HEK293 (cell line): ENCODE results near the gene ZNF276.
A peak's percentile ranks its signal among the peaks of the same experiment; 100 is the strongest.

Experiments
- CTCF ChIA-PET: fragments of 350-600 bp; formaldehyde crosslinking; extraction: SDS; loops from one replicate; lab custom pipeline; 2021; ENCODE audit warnings: antibody characterized with exemption; lab: Yijun Ruan, JAX
- POLR2A ChIA-PET: fragments of 300-600 bp; formaldehyde crosslinking; extraction: SDS; loops from one replicate; lab custom pipeline; 2020; ENCODE audit warnings: antibody characterized with exemption, inconsistent platforms; lab: Yijun Ruan, JAX
- H3K27ac ChIP-seq: fragments of 200-500 bp; sonication (Bioruptor generic); 2 replicates; pipeline ENCODE4 v1.5.1; 2014; ENCODE audit warnings: low read depth, low read length, control low read depth, inconsistent platforms; ENCODE audit errors: extremely low read depth
- H3K36me3 ChIP-seq, 2 experiments: fragments of 200-500 bp in 1 of 2; sonication (Bioruptor generic) in 1 of 2; 1 replicate in 1 of 2; 2 replicates in 1 of 2; pipeline ENCODE4 v1.5.1; 2014 to 2017; ENCODE audit warnings: inconsistent platforms in 2 of 2, low read length in 2 of 2; ENCODE audit not compliant: control insufficient read depth in 2 of 2, insufficient read depth in 1 of 2
- H3K4me1 ChIP-seq: fragments of 200-500 bp; sonication (Bioruptor generic); 2 replicates; pipeline ENCODE4 v1.5.1; 2014; ENCODE audit warnings: mild to moderate bottlenecking, low read length, inconsistent platforms; ENCODE audit not compliant: control insufficient read depth, insufficient read depth
- H3K4me3 ChIP-seq: 2 replicates; pipeline ENCODE4 v1.5.1; 2011; ENCODE audit warnings: low read depth, mild to moderate bottlenecking, control low read depth, low read length, moderate library complexity
- H3K9me3 ChIP-seq: fragments of 200-500 bp; sonication (Bioruptor generic); 2 replicates; pipeline ENCODE4 v1.5.1; 2014; ENCODE audit warnings: low read depth, low read length, inconsistent platforms; ENCODE audit not compliant: control insufficient read depth, insufficient read depth
- FEZF1 ChIP-seq: fragments of 450-650 bp; formaldehyde crosslinking; IDR thresholded peaks from 2 replicates; pipeline ENCODE4 v1.5.1; 2016; ENCODE audit warnings: missing biosample characterization, missing genetic modification characterization
- GLI4 ChIP-seq: fragments of 450-650 bp; formaldehyde crosslinking; IDR thresholded peaks from 2 replicates; pipeline ENCODE4 v1.5.1; 2016; ENCODE audit warnings: missing biosample characterization, missing genetic modification characterization
- MEIS1 ChIP-seq: sonication (generic); formaldehyde crosslinking; IDR thresholded peaks from 2 replicates; pipeline ENCODE4 v1.8.1; 2022; ENCODE audit warnings: missing genetic modification reagents, mild to moderate bottlenecking, borderline replicate concordance
- SCRT2 ChIP-seq: fragments of 450-650 bp; formaldehyde crosslinking; IDR thresholded peaks from 2 replicates; pipeline ENCODE4 v1.5.1; 2016; ENCODE audit warnings: missing biosample characterization, missing genetic modification characterization
- SP2 ChIP-seq: fragments of 450-650 bp; formaldehyde crosslinking; IDR thresholded peaks from 2 replicates; pipeline ENCODE4 v1.5.1; 2016; ENCODE audit warnings: missing biosample characterization, missing genetic modification characterization
- SP7 ChIP-seq: fragments of 450-650 bp; formaldehyde crosslinking; IDR thresholded peaks from 2 replicates; pipeline ENCODE4 v1.5.1; 2016; ENCODE audit warnings: missing biosample characterization, missing genetic modification characterization
- ZBTB7A ChIP-seq: fragments of 450-650 bp; formaldehyde crosslinking; IDR thresholded peaks from 2 replicates; pipeline ENCODE4 v1.5.1; 2016; ENCODE audit warnings: low read depth, missing biosample characterization, missing genetic modification characterization
- ZBTB8A ChIP-seq: fragments of 450-650 bp; formaldehyde crosslinking; IDR thresholded peaks from 2 replicates; pipeline ENCODE4 v1.5.1; 2016; ENCODE audit warnings: missing biosample characterization, missing genetic modification characterization
- ZNF121 ChIP-seq: fragments of 450-650 bp; formaldehyde crosslinking; IDR thresholded peaks from 2 replicates; pipeline ENCODE4 v1.5.1; 2016; ENCODE audit warnings: missing biosample characterization, missing genetic modification characterization
- ZNF140 ChIP-seq: fragments of 450-650 bp; formaldehyde crosslinking; IDR thresholded peaks from 2 replicates; pipeline ENCODE4 v1.5.1; 2016; ENCODE audit warnings: missing biosample characterization, missing genetic modification characterization
- ZNF146 ChIP-seq: fragments of 450-650 bp; formaldehyde crosslinking; IDR thresholded peaks from 2 replicates; pipeline ENCODE4 v1.5.1; 2016; ENCODE audit warnings: missing biosample characterization, missing genetic modification characterization
- ZNF16 ChIP-seq: fragments of 450-650 bp; formaldehyde crosslinking; IDR thresholded peaks from 2 replicates; pipeline ENCODE4 v1.5.1; 2016; ENCODE audit warnings: low read depth, missing biosample characterization, missing genetic modification characterization
- ZNF2 ChIP-seq: fragments of 450-650 bp; formaldehyde crosslinking; IDR thresholded peaks from 2 replicates; pipeline ENCODE4 v1.5.1; 2016; ENCODE audit warnings: missing biosample characterization, missing genetic modification characterization
- ZNF214 ChIP-seq: fragments of 450-650 bp; formaldehyde crosslinking; IDR thresholded peaks from 2 replicates; pipeline ENCODE4 v1.5.1; 2017; ENCODE audit warnings: missing biosample characterization, mild to moderate bottlenecking, missing genetic modification characterization, borderline replicate concordance
- ZNF239 ChIP-seq: fragments of 450-650 bp; formaldehyde crosslinking; IDR thresholded peaks from 2 replicates; pipeline ENCODE4 v1.5.1; 2016; ENCODE audit warnings: missing biosample characterization, missing genetic modification characterization
- ZNF24 ChIP-seq: fragments of 450-650 bp; formaldehyde crosslinking; IDR thresholded peaks from 2 replicates; pipeline ENCODE4 v1.5.1; 2016; ENCODE audit warnings: missing biosample characterization, missing genetic modification characterization
- ZNF274 ChIP-seq, 2 experiments: fragments of 200-500 bp in 1 of 2; fragments of 450-650 bp in 1 of 2; sonication (Bioruptor generic) in 1 of 2; formaldehyde crosslinking in 1 of 2; IDR thresholded peaks; 2 replicates each; pipeline versions ENCODE4 v1.5.1 to v1.6.1; 2014 to 2016; ENCODE audit warnings: borderline replicate concordance in 1 of 2, inconsistent platforms in 1 of 2, low read length in 1 of 2, missing biosample characterization in 1 of 2, missing genetic modification characterization in 1 of 2
- ZNF311 ChIP-seq: fragments of 450-650 bp; formaldehyde crosslinking; IDR thresholded peaks from 2 replicates; pipeline ENCODE4 v1.5.1; 2017; ENCODE audit warnings: missing biosample characterization, missing genetic modification characterization, borderline replicate concordance
- ZNF324 ChIP-seq: fragments of 450-650 bp; formaldehyde crosslinking; IDR thresholded peaks from 2 replicates; pipeline ENCODE4 v1.5.1; 2016; ENCODE audit warnings: missing biosample characterization, missing genetic modification characterization
- ZNF350 ChIP-seq: fragments of 450-650 bp; formaldehyde crosslinking; IDR thresholded peaks from 2 replicates; pipeline ENCODE4 v1.5.0; 2017; ENCODE audit warnings: missing biosample characterization, mild to moderate bottlenecking, missing genetic modification characterization
- ZNF366 ChIP-seq: fragments of 450-650 bp; formaldehyde crosslinking; conservative IDR thresholded peaks from 2 replicates; pipeline ENCODE4 v1.5.1; 2016; ENCODE audit warnings: missing biosample characterization, missing genetic modification characterization
- ZNF404 ChIP-seq: fragments of 450-650 bp; formaldehyde crosslinking; IDR thresholded peaks from 2 replicates; pipeline ENCODE4 v1.5.1; 2017; ENCODE audit warnings: missing biosample characterization, missing genetic modification characterization
- ZNF555 ChIP-seq: fragments of 450-650 bp; formaldehyde crosslinking; conservative IDR thresholded peaks from 2 replicates; pipeline ENCODE4 v1.5.1; 2017; ENCODE audit warnings: missing biosample characterization, mild to moderate bottlenecking, missing genetic modification characterization, inconsistent platforms
- ZNF596 ChIP-seq: fragments of 450-650 bp; IDR thresholded peaks from 2 replicates; pipeline ENCODE4 v1.5.0; 2018; ENCODE audit warnings: missing biosample characterization, mild to moderate bottlenecking, missing genetic modification characterization, moderate library complexity
- ZNF677 ChIP-seq: fragments of 450-650 bp; IDR thresholded peaks from 2 replicates; pipeline ENCODE4 v1.5.0; 2018; ENCODE audit warnings: missing biosample characterization, mild to moderate bottlenecking, missing genetic modification characterization, moderate library complexity
- ZNF837 ChIP-seq: fragments of 450-650 bp; formaldehyde crosslinking; IDR thresholded peaks from 2 replicates; pipeline ENCODE4 v1.5.1; 2016; ENCODE audit warnings: missing biosample characterization, missing genetic modification characterization
- TF ChIP-seq, protein P1 (sequence below): fragments of 450-650 bp; formaldehyde crosslinking; IDR thresholded peaks from 2 replicates; pipeline ENCODE4 v1.5.1; 2016; ENCODE audit warnings: missing biosample characterization, missing genetic modification characterization
- TF ChIP-seq, protein P2 (sequence below): fragments of 450-650 bp; formaldehyde crosslinking; IDR thresholded peaks from 2 replicates; pipeline ENCODE4 v1.5.1; 2017; ENCODE audit warnings: missing biosample characterization, missing genetic modification characterization
- TF ChIP-seq, protein P3 (sequence below): fragments of 450-650 bp; formaldehyde crosslinking; optimal IDR thresholded peaks from 2 replicates; pipeline ENCODE3; 2016; ENCODE audit warnings: missing biosample characterization, mild to moderate bottlenecking, missing genetic modification characterization
- TF ChIP-seq, protein P4 (sequence below): fragments of 450-650 bp; formaldehyde crosslinking; IDR thresholded peaks from 2 replicates; pipeline ENCODE4 v1.5.1; 2017; ENCODE audit warnings: missing biosample characterization, missing genetic modification characterization

The ZNF276 gene

DNA sequence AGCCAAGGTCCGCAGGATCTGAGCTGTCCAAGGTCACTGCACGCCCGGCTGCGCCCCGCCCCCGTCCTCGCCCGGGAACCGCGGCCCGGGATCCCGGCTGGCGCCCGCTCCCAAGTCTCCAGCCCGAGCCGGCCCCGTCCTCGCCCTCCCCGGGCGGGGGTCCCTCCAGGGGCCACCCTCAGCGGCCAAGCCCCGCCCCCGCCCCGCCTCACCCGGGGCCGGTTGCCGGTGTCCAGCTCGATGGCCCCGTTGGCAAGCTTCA, 855 bp upstream of the ZNF276 start (continued):
- peak; percentile 73 for TF ChIP-seq ZBTB8A (tag by site-specific recombination)
- TF ChIP-seq ZNF555: no peak
- no peak for TF ChIP-seq SP7
- TF ChIP-seq SCRT2 (tag by site-specific recombination): no peak
- no peak for TF ChIP-seq ZNF140 (tag by site-specific recombination)
- TF ChIP-seq ZNF146 (tag by site-specific recombination): no peak
- TF ChIP-seq ZNF324 (tag by site-specific recombination): no peak
- no peak for TF ChIP-seq ZNF404 (tag by site-specific recombination)

DNA sequence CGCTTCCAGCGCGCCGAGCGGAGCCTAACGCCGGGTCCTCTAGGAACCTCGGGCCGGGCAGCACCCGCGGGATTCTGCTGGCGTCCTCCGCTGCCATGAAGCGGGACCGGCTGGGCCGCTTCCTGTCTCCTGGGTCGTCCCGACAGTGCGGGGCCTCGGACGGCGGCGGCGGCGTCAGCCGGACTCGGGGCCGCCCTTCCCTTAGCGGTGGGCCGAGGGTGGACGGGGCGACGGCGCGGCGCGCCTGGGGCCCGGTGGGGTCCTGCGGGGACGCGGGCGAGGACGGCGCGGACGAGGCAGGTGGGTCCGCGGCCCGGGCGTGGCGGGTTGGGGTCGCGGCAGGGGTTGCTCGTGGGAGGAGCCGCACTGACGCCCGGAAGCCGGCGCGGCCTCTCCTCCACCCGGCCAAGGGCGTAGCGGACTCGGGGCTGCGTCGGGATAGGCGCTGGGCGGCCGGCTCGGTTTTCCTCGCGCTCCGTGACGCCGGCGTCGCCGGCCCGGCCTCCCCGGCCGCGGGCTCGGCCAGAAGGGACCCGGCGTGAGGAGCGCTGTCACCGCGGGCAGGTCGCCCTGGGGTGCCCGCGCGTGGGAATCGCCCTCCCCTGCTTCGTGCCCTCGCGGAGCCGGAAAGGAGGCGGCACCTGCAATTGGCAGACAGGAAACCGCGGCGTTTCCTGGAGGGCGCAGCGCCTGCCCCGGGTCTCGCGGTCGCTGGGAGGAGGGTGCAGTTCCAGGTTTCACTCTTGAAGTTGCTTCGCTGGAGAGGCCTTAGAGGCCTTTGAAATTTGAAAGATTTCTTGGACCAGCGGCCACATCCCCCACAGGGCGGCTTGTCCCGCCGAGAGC, 432 bp downstream of the ZNF276 start:
- Histone ChIP-seq H3K36me3 (peaks cover 20 to 32% of the 10 kb centered on the region in 2 experiments; a peak in 2 of 3 replicates), H3K27ac (peak overlapping the region; percentile 84), H3K4me1 (peaks cover 5% of the 10 kb centered on the region; the same call in 1 of the 2 replicates), H3K4me3 (peak overlapping the region; percentile 70), H3K9me3 (no peaks in the 10 kb centered on the region)
- ChIA-PET CTCF (interaction anchor here (1.0 kb wide), 1 partner anchor 16 kb away, joined by 3 read pairs; no protein-coding TSS in a partner anchor), POLR2A (no interaction called here)
- TF ChIP-seq ZNF350 (tag by site-specific recombination) (no peak), ZNF311 (no peak), ZNF274 (IDR thresholded peaks at IDR 0.05; ENCODE audit: low read length) (no peak), ZNF274 (tag by site-specific recombination; IDR thresholded peaks at IDR 0.05; ENCODE audit: borderline replicate concordance) (no peak), FEZF1 (tag by site-specific recombination) (no peak), ZBTB8A (tag by site-specific recombination) (peak; percentile 74), ZNF596 (tag by site-specific recombination) (no peak), ZBTB7A (no peak), ZNF366 (no peak), ZNF16 (tag by site-specific recombination) (no peak), ZNF214 (tag by site-specific recombination) (no peak), ZNF837 (tag by site-specific recombination) (no peak), ZNF121 (tag by site-specific recombination) (no peak), ZNF677 (0 out of 2 replicates have a peak, but pooled peaks have one; percentile 34), SP2 (tag by site-specific recombination) (peak; percentile 46), ZNF24 (tag by site-specific recombination) (no peak), ZNF2 (tag by site-specific recombination) (no peak), ZNF239 (no peak), GLI4 (tag by site-specific recombination) (no peak), ZNF404 (tag by site-specific recombination) (no peak), MEIS1 (no peak)
- TF ChIP-seq, protein P1, sequence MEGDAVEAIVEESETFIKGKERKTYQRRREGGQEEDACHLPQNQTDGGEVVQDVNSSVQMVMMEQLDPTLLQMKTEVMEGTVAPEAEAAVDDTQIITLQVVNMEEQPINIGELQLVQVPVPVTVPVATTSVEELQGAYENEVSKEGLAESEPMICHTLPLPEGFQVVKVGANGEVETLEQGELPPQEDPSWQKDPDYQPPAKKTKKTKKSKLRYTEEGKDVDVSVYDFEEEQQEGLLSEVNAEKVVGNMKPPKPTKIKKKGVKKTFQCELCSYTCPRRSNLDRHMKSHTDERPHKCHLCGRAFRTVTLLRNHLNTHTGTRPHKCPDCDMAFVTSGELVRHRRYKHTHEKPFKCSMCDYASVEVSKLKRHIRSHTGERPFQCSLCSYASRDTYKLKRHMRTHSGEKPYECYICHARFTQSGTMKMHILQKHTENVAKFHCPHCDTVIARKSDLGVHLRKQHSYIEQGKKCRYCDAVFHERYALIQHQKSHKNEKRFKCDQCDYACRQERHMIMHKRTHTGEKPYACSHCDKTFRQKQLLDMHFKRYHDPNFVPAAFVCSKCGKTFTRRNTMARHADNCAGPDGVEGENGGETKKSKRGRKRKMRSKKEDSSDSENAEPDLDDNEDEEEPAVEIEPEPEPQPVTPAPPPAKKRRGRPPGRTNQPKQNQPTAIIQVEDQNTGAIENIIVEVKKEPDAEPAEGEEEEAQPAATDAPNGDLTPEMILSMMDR (tag by site-specific recombination): no peak
- TF ChIP-seq, protein P2, sequence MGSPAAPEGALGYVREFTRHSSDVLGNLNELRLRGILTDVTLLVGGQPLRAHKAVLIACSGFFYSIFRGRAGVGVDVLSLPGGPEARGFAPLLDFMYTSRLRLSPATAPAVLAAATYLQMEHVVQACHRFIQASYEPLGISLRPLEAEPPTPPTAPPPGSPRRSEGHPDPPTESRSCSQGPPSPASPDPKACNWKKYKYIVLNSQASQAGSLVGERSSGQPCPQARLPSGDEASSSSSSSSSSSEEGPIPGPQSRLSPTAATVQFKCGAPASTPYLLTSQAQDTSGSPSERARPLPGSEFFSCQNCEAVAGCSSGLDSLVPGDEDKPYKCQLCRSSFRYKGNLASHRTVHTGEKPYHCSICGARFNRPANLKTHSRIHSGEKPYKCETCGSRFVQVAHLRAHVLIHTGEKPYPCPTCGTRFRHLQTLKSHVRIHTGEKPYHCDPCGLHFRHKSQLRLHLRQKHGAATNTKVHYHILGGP: 0 out of 2 replicates have a peak, but pooled peaks have one; percentile 11
- TF ChIP-seq, protein P3, sequence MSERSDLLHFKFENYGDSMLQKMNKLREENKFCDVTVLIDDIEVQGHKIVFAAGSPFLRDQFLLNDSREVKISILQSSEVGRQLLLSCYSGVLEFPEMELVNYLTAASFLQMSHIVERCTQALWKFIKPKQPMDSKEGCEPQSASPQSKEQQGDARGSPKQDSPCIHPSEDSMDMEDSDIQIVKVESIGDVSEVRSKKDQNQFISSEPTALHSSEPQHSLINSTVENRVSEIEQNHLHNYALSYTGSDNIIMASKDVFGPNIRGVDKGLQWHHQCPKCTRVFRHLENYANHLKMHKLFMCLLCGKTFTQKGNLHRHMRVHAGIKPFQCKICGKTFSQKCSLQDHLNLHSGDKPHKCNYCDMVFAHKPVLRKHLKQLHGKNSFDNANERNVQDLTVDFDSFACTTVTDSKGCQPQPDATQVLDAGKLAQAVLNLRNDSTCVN (tag by site-specific recombination): peak; percentile 48
- TF ChIP-seq, protein P4, sequence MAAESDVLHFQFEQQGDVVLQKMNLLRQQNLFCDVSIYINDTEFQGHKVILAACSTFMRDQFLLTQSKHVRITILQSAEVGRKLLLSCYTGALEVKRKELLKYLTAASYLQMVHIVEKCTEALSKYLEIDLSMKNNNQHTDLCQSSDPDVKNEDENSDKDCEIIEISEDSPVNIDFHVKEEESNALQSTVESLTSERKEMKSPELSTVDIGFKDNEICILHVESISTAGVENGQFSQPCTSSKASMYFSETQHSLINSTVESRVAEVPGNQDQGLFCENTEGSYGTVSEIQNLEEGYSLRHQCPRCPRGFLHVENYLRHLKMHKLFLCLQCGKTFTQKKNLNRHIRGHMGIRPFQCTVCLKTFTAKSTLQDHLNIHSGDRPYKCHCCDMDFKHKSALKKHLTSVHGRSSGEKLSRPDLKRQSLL (tag by site-specific recombination): 0 out of 2 replicates have a peak, but pooled peaks have one; percentile 9
